ENCODE results near the gene NPIPB2. TPM values are rescaled to one million over a fixed set of nuclear protein-coding genes. Genes with fewer than 3 reads are reported as not detected.

Gene NPIPB2
- total and polyA plus RNA-seq, 10 of the 15 experiments (the other 5 are each of a cell fraction or from before 2014, with no cell fraction given): 1.9 to 29.3 (median 10.8) TPM

- SMC1A ChIA-PET (ENCODE audit: uncharacterized antibody, unreplicated experiment): no interaction called here
- Histone ChIP-seq H3K4me1 (ENCODE audit: control insufficient read depth, insufficient read depth, low read length) (no peaks in the 10 kb centered on the region), H3K9me3 (replicated peaks; ENCODE audit: control insufficient read depth, insufficient read depth, low read length) (no peaks in the 10 kb centered on the region), H3K27ac (ENCODE audit: control insufficient read depth, insufficient read depth) (no peak overlapping the region), H3K79me2 (ENCODE audit: control insufficient read depth, insufficient read depth, low read length) (peaks cover 28% of the 10 kb centered on the region), H2AFZ (ENCODE audit: control insufficient read depth, low read depth, low read length) (no peak overlapping the region), H3K4me2 (ENCODE audit: control insufficient read depth, insufficient read depth) (no peak overlapping the region), H4K20me1 (ENCODE audit: control insufficient read depth, insufficient read depth) (peaks cover 4% of the 10 kb centered on the region), H3K9ac (ENCODE audit: control insufficient read depth, insufficient read depth, low read length) (no peak overlapping the region), H3K36me3 (ENCODE audit: control insufficient read depth in 2 of 2, insufficient read depth in 2 of 2, low read length in 1 of 2) (peaks cover 5 to 26% of the 10 kb centered on the region in 2 experiments; a peak in 3 of 4 replicates), H3K4me3 (no peak overlapping the region), H3K27me3 (replicated peaks in 1 of 2; ENCODE audit: control insufficient read depth in 2 of 2, insufficient read depth in 2 of 2, low read length in 1 of 2) (no peaks in the 10 kb centered on the region)
- POLR2A ChIA-PET: no interaction called here
- RAD21 ChIA-PET (ENCODE audit: unreplicated experiment): interaction anchor here (1.2 kb wide), 1 partner anchor 443 kb away, joined by 3 read pairs; no protein-coding TSS in a partner anchor
- ATAC-seq: no peak
- in situ Hi-C loops (cut with MboI) (no loop called here), intact Hi-C loops (cut with micrococcal nuclease; ENCODE audit: unreplicated experiment) (no loop called here)
- no peak for DNase-seq (ENCODE audit: low read depth, low spot score)
- no TSS peak for BruUV-seq (replicated peaks)
- no peak for FAIRE-seq
- CTCF ChIA-PET: no interaction called here
- TF ChIP-seq JUNB (IDR thresholded peaks at IDR 0.05) (no peak), CEBPZ (IDR thresholded peaks at IDR 0.05; ENCODE audit: low read depth, low read length) (no peak), NR2F1 (conservative IDR thresholded peaks at IDR 0.05) (no peak), NFYB (IDR thresholded peaks at IDR 0.05; ENCODE audit: insufficient read depth, low read depth, low read length) (no peak), SPI1 (IDR thresholded peaks at IDR 0.05; ENCODE audit: borderline replicate concordance, insufficient read depth, low read depth, low read length) (no peak), POLR2AphosphoS2 (IDR thresholded peaks at IDR 0.05; ENCODE audit: low read depth, low read length) (no peak), RAD51 (IDR thresholded peaks at IDR 0.05) (no peak), ZNF217 (IDR thresholded peaks at IDR 0.05) (no peak)
- 86% methylated on average over 5 of the region's 5 CpGs for WGBS (ENCODE audit: insufficient coverage, insufficient replicate concordance, low lambda C conversion rate, missing lambda C conversion rate)
These were observed 45.2 kb downstream of the NPIPB2 start for GRCh38 chr16:11896486-11897176.

Measured in GM12878 (cell line).